NCI-H460 (cell line): ENCODE data around the gene RBM24. TPM values are rescaled to one million over a fixed set of nuclear protein-coding genes. Genes with fewer than 3 reads are reported as not detected.
"Not testable (repeated sequence)": the region's sequence is repeated elsewhere in the genome, so short reads cannot be mapped to it uniquely, and the experiment has no call there.

Experiments used
- DNase-seq: peaks from one replicate; pipeline ENCODE4 v3.0.0-alpha.2; 2016; ENCODE audit warnings: low read depth; ENCODE audit errors: extremely low read depth
- total RNA-seq: library from RNA; depleted of rRNA; stranded (reverse); fragments of >200 nt; shearing (Covaris generic); gene quantifications from 2 replicates; pipeline ENCODE4 v1.2.3, GENCODE V29; 2014

RBM24 gene
- total RNA-seq, 1 experiment from 2014 or later: 5.1 TPM

- no peak for DNase-seq
These were observed 8.5 kb downstream of the RBM24 start for GRCh38 chr6:17289630-17290061.

GRCh38 chr6:17291778-17292177 is 10.6 kb downstream of the RBM24 start:
- DNase-seq: no peak

DNA sequence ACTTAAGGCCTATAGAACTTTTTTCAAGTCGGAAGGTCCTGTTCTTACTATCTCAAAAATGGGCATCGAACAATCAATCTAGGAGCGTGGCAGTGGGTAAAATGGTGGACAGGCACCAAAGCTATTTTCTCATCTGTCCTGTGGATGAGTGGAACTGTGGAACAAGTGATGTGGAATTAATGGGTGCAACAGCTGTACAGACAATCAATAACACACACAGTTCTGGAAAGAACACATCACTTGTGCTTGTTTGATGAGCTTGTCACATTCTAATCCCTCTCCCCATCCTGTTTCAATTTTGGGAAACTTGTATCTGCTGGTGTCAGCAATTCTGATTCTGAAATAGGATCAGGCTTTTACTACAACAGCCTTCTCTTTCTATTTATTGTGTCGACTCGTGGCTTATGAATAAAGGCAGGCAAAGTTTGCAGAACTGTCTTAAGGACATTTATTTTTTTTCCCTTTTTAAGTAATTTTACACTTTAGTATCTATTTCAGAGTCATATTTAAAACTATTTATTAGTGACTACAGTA is 11.5 kb downstream of the RBM24 start:
- no peak for DNase-seq

DNA sequence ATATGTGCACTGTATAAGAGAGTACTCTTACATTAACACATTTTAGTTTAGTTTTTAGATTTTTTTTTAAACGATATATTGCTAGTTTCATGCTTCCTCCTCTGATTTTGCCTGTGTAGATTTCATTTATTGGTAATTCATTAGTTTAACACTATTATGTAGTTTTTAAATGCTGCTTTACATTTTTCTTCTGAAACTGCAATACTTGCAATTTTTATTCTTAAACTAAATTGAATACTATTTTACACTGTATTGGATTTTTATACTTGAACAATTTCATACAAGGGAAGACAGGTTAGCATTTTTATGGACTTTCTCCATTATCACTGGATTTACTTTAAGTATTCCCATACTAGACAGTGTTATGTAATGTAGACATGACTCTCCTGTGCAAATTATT is 12.2 kb downstream of the RBM24 start:
- no peak for DNase-seq

DNA sequence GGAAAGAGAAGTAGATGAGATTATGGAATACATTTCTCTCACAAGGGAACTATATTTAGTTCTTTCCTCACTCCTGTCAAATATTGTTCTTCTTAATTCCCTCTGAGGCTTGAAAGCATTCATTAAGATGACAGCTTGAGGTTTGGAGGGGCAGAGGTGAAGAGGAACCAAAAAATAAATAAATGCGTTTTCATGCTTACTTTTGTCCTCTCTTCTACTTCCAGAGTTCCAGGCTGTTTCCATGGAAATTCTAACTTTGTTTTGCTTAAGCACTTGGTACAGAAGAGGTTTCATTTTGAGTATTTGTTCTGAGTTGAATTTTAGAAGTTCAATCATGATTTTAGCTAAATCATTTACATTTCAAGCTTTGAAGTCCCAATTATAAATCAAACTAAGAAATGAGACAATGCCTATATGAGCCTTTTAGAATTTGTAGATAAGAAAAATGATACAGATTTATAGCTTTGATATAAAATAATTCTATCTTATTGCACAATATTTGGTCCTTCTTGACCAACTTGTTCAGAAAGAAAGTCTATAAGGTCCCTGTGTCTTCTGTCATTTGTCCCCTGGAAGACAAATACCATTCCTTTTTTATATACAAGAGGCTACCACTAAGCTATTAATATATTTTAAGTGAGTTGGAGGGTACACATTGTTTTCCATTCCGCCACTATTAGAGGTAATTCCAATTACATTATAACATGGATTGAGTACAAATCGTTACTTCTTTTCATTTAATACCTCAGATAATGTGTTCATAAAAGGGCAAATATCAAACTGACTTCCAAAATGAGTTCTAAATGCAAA is 16.3 kb downstream of the RBM24 start:
- DNase-seq: no peak

GRCh38 chr6:17298257-17298656 is 17.1 kb downstream of the RBM24 start:
- no peak for DNase-seq

- DNase-seq: no peak
These were observed 18.1 kb downstream of the RBM24 start for GRCh38 chr6:17299222-17299621.

- no peak for DNase-seq
These were observed 18.6 kb downstream of the RBM24 start for GRCh38 chr6:17299750-17300149.

GRCh38 chr6:17300637-17301036 is 19.5 kb downstream of the RBM24 start:
- no peak for DNase-seq

GRCh38 chr6:17303444-17303843 is 22.3 kb downstream of the RBM24 start:
- DNase-seq: no peak

DNA sequence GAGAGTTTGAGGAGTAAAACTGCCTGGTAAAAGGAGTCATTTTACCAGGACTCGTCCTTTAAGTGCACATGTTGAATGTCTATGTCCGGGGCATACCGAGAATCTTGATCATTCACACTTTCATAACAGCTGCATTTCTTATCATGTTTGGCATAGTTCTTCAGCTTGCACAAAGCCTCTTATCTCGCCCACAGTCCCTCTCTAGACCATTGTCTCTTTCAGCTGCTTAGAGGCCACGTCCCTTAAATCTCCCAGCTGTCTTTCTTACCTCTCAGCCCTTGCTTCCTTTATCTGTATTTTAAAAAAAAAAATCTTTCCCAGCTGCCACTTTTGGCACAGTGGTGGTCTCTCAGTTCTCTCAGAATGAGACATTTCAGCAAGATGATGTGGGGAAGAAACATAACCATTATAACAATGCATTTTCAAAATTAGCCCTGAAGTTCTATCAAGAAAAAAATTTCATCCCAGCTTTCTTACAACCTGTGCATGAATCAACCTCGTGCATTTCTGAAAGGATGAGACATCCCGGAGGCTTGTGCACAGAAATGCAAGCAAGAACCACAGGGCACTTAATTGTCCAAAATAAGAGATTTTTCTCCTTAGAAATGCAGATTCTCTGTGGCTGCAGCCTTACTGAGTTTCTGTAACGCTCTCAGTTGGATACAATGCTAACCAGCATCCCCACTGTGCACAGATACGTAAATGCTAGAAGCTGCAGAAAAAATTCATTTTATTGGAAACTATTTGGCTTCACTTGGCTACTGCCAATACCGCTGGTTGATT is 24.2 kb downstream of the RBM24 start:
- no peak for DNase-seq

GRCh38 chr6:17311595-17312311 is 30.6 kb downstream of the RBM24 start:
- peak; percentile 81 for DNase-seq

DNA sequence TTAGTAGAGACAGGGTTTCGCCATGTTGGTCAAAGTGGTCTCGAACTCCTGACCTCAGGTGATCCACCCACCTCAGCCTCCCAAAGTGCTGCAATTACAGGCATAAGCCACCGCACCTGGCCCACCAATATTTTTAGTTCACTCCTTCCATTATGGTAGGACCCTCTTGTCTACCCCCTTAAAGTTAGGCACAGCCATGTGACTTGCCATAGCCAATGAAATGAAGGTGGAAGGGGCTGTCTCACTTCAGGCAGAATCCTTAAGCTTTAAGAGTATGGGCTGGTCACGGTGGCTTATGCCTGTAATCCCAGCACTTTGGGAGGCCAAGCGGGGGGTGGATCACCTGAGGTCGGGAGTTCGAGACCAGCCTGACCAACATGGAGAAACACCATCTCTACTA is 32.1 kb downstream of the RBM24 start:
- not testable (repeated sequence) for DNase-seq

- DNase-seq: no peak
These were observed 32.8 kb downstream of the RBM24 start for GRCh38 chr6:17313971-17314370.

DNA sequence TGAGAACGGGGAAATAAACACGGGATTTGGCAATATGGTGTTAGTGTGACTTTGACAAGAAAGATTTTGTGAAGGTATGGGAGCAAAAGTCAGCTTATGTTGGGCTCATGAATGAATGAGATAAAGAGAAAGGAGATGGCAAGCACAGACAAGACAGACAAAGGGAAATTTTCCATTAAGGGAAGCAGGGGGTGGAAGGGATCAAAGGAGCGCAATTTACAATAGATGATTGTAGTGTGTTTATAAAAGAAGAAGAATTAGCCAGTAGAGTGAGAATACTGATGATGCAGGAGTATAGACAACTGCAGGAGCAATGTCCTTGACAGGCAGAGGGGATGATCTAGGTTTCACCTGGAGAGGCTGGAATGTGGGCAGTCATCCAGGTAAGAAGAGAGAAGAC is 34.1 kb downstream of the RBM24 start:
- no peak for DNase-seq

DNA sequence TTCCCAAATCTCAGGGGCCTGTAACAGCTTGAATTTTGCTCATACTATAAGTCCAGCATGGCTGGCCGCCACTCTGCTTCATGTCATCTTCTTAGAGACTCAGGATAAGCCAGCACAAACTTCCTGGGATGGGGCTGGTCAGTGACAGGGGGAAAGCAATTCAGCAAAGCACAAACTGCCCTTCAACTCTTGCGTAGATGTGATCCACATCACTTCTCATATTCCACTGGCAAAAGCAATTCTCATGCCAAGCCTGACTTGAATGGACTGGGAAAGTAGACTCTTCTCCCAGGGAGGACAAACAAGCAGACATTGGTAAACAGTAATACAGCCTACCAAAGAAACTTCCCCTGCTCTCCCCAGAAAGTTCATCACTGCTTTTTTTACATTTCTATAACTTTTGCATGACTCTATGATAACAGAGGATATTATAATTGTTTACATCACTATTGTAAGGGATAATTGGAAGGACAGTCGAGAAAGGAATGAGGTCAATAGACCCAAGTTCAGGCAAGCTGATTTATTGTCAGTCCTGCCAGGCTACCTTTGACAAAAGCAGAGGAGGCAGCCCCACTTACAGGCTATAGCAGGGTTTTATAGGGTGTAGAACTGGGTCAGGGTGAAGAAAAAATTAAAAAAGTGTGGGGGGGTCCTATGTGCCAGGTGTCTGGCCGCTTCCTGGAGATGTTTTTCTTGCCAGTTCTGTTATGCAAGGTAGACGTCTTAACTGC is 37.4 kb downstream of the RBM24 start:
- DNase-seq: no peak

GRCh38 chr6:17320266-17320665 is 39.1 kb downstream of the RBM24 start:
- not testable (repeated sequence) for DNase-seq

GRCh38 chr6:17331238-17331637 is 50.1 kb downstream of the RBM24 start:
- no peak for DNase-seq

- no peak for DNase-seq
These were observed 53.1 kb downstream of the RBM24 start for GRCh38 chr6:17334265-17334664.

GRCh38 chr6:17336425-17336824 is 55.3 kb downstream of the RBM24 start:
- no peak for DNase-seq
